Lung (tissue), 12 donors: ENCODE measurements around the gene SMARCA4. TPM values are rescaled to one million over a fixed set of nuclear protein-coding genes. Genes with fewer than 3 reads are reported as not detected.
A peak's percentile ranks its signal among the peaks of the same experiment; 100 is the strongest.
"Not testable (repeated sequence)": the region's sequence is repeated elsewhere in the genome, so short reads cannot be mapped to it uniquely, and the experiment has no call there.

Experiments used
- ATAC-seq: fragments of 200-7000 bp; cut with Tn5 transposase; one replicate; pipeline ENCODE4 v1.9.1; 2020; ENCODE audit warnings: moderate number of reproducible peaks; ENCODE audit not compliant: insufficient read depth, low FRiP score
- DNase-seq, 3 donors: peaks; one replicate each; pipeline ENCODE4 v3.0.0-alpha.2; 2013 to 2017
- H3K27ac ChIP-seq, 2 donors: one replicate each; pipeline ENCODE4 v1.5.1; 2013; ENCODE audit warnings: mild to moderate bottlenecking in 2 of 2, moderate library complexity in 2 of 2, control low read depth in 1 of 2, inconsistent platforms in 1 of 2, low read depth in 1 of 2, low read length in 1 of 2
- H3K27me3 ChIP-seq, 3 donors: one replicate each; pipeline ENCODE4 v1.5.1; 2013; ENCODE audit warnings: low read length in 2 of 3; ENCODE audit not compliant: control insufficient read depth in 3 of 3, insufficient read depth in 3 of 3
- H3K36me3 ChIP-seq, 4 donors: one replicate each; pipeline ENCODE4 v1.5.1; 2013; ENCODE audit warnings: low read length in 4 of 4, mild to moderate bottlenecking in 1 of 4, moderate library complexity in 1 of 4; ENCODE audit not compliant: control insufficient read depth in 4 of 4, insufficient read depth in 4 of 4
- H3K4me1 ChIP-seq, 5 donors: one replicate each; pipeline ENCODE4 v1.5.1; 2013; ENCODE audit warnings: low read length in 5 of 5, mild to moderate bottlenecking in 2 of 5, moderate library complexity in 1 of 5; ENCODE audit not compliant: control insufficient read depth in 5 of 5, insufficient read depth in 5 of 5
- H3K4me3 ChIP-seq: one replicate; pipeline ENCODE4 v1.5.1; 2013; ENCODE audit warnings: mild to moderate bottlenecking, control low read depth, moderate library complexity
- H3K9ac ChIP-seq, 2 donors: one replicate each; pipeline ENCODE4 v1.5.1; 2013; ENCODE audit warnings: low read length in 2 of 2, control low read depth in 1 of 2; ENCODE audit not compliant: insufficient read depth in 1 of 2
- H3K9me3 ChIP-seq, 4 donors: one replicate each; pipeline ENCODE4 v1.5.1; 2013; ENCODE audit warnings: low read length in 3 of 4, mild to moderate bottlenecking in 1 of 4, moderate library complexity in 1 of 4; ENCODE audit not compliant: control insufficient read depth in 4 of 4, insufficient read depth in 3 of 4
- CTCF ChIP-seq: IDR thresholded peaks from 2 replicates; pipeline ENCODE4 v1.5.1; 2012; ENCODE audit warnings: mild to moderate bottlenecking; ENCODE audit errors: control extremely low read depth, extremely low read depth
- WGBS, 2 donors: extraction: QIAGEN DNeasy Blood & Tissue Kit; methylation state at CpG; one replicate each; pipeline ENCODE4 v1.1.7; 2013; 5-methylcytosine and 5-hydroxymethylcytosine counted together
- polyA plus RNA-seq, 2 donors: library from polyadenylated mRNA; stranded (reverse); fragments of 200-250 nt; gene quantifications; one replicate each; pipeline ENCODE4 v1.2.1, GENCODE V29; 2013
- total RNA-seq, 2 donors: library from RNA; depleted of rRNA in 1 of 2; stranded (reverse); fragments of >200 nt in 1 of 2; gene quantifications; one replicate each; pipeline ENCODE4 v1.2.1, GENCODE V29; 2014 to 2021
- donor health status: control.
- donor health status: control.
- donor health status: Bipolar disorder and iron deficiency.
- donor health status: healthy.
- donor health status: DM: yes; HTN: yes; CAD: no.

The SMARCA4 gene
- total and polyA plus RNA-seq, 4 donors: 52.3 to 116 (median 91.1) TPM

DNA sequence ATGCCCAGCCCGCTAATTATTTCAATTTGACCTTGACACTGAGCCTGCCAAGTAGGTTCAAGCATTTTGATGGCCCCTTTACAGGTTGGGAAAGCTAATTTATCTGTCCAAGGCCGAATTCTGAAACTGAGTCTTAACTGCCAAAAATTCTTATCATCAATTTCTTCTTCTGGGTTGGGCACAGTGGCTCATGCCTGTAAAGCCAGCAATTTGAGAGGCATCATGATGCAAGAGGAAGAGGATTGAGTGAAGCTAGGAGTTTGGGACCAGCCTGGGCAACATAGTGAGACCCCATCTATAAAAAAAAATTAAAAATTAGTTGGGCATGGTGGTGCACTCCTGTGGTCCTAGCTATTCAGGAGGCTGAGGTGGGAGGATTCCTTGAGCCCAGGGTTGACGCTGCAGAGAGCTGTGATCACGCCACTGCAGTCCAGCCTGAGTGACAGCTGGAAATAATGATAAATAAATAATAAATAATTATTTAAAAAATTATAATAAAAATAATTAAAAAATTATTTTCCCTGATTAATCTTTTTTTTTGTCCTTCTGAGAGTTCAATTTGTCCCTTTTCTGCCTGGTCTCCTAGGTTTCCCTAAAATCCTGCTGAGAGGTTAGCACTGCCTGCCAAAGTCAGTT is 127.2 kb downstream of the SMARCA4 start:
- Histone ChIP-seq H3K27me3 (no peaks in the 10 kb centered on the region), H3K4me3 (no peak overlapping the region), H3K9me3 (no peaks in the 10 kb centered on the region), H3K9ac (peak overlapping the region in 1 of 2 donors; percentile 84), H3K27ac (peak overlapping the region; percentile 79 to 89), H3K4me1 (peaks cover 2 to 33% (median 12%) of the 10 kb centered on the region in 5 donors), H3K36me3 (no peaks in the 10 kb centered on the region)
- no peak for DNase-seq
- no peak for ATAC-seq
- TF ChIP-seq CTCF: no peak
- WGBS, 2 donors: 83 to 89% methylated on average over 4 of the region's 4 CpGs

GRCh38 chr19:11088506-11089253 is 127.8 kb downstream of the SMARCA4 start:
- Histone ChIP-seq H3K27ac (peak overlapping the region; percentile 79 to 89), H3K27me3 (no peaks in the 10 kb centered on the region), H3K36me3 (peaks cover 0 to 2% (median under 1%) of the 10 kb centered on the region in 4 donors), H3K4me1 (peaks cover 2 to 33% (median 14%) of the 10 kb centered on the region in 5 donors), H3K9me3 (no peaks in the 10 kb centered on the region), H3K4me3 (no peak overlapping the region), H3K9ac (peak overlapping the region in 1 of 2 donors; percentile 84)
- no peak for ATAC-seq
- 17 to 38% methylated on average over 11 of the region's 11 CpGs for WGBS, 2 donors
- peak; percentile 63 to 91 (median 77) for DNase-seq
- no peak for TF ChIP-seq CTCF

DNA sequence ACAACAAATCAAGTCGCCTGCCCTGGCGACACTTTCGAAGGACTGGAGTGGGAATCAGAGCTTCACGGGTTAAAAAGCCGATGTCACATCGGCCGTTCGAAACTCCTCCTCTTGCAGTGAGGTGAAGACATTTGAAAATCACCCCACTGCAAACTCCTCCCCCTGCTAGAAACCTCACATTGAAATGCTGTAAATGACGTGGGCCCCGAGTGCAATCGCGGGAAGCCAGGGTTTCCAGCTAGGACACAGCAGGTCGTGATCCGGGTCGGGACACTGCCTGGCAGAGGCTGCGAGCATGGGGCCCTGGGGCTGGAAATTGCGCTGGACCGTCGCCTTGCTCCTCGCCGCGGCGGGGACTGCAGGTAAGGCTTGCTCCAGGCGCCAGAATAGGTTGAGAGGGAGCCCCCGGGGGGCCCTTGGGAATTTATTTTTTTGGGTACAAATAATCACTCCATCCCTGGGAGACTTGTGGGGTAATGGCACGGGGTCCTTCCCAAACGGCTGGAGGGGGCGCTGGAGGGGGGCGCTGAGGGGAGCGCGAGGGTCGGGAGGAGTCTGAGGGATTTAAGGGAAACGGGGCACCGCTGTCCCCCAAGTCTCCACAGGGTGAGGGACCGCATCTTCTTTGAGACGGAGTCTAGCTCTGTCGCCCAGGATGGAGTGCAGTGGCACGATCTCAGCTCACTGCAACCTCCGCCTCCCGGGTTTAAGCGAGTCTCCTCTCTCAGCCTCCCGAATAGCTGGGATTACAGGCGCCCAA is 128.6 kb downstream of the SMARCA4 start, which contains the start of gene LDLR:
Gene LDLR, plus strand, starts transcription at position 210 of the 760 bp plus-strand sequence. Its CDS starts 86 bp downstream, at position 296.
- H3K4me3 ChIP-seq: peak within 1 kb of the TSS; percentile 80
- H3K4me1 ChIP-seq: peaks cover 2 to 33% (median 14%) of the 10 kb centered on the region in 5 donors
- TF ChIP-seq CTCF: no peak
- no peaks in the 10 kb centered on the region for H3K27me3 ChIP-seq
- peak within 1 kb of the TSS; percentile 66 to 84 for H3K9ac ChIP-seq
- peak; percentile 94 to 98 (median 97) for DNase-seq
- peak within 1 kb of the TSS; percentile 89 to 98 for H3K27ac ChIP-seq
- 1% methylated on average over 43 of the region's 43 CpGs for WGBS, 2 donors
- peak; percentile 55 for ATAC-seq
- no peaks in the 10 kb centered on the region for H3K9me3 ChIP-seq
- peaks cover 0 to 4% (median 2%) of the 10 kb centered on the region in 4 donors for H3K36me3 ChIP-seq

- not testable (repeated sequence) for H3K36me3 ChIP-seq, DNase-seq, H3K9me3 ChIP-seq, H3K27me3 ChIP-seq, ATAC-seq
- WGBS, 2 donors: 0 to 1% methylated on average over 15 of the region's 15 CpGs
- peaks cover 5 to 32% (median 19%) of the 10 kb centered on the region in 5 donors for H3K4me1 ChIP-seq
- peak overlapping the region; percentile 65 to 66 for H3K9ac ChIP-seq
- H3K4me3 ChIP-seq: peak overlapping the region; percentile 80
- peak overlapping the region; percentile 89 to 98 for H3K27ac ChIP-seq
These were observed 129.1 kb downstream of the SMARCA4 start for GRCh38 chr19:11090014-11090263.
